Measurements from ENCODE around the gene CMIP.

Gene CMIP

DNA sequence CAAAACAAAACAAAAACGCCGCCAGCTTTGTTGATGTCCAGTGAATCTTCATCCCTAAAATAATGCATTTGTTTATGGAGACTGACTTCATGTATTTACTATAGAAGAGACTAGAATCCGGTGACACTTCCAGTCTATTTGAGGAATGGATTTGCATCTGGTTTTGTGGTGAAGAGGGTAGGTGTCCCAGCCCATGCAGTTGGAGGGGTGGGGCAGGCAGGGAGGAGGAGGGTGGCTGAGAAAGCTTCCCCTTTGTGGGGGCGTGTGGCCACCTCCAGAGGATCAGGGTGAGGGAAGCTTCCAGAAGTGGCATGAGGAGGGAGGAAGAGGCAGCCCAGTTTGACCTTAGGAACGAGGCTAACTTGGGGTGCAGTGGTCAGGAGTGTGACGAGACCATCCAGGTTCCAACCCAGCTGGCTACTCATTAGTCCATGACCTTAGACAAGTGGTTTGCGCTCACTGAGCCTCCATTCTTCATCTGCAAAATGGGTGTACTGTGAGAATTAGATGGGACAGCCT is 69.5 kb downstream of the CMIP start:
- H3K4me3 ChIP-seq (ENCODE audit: low read length) = no peak overlapping the region
- DNase-seq (ENCODE audit: low read depth) = no peak
- TF ChIP-seq, protein P1, sequence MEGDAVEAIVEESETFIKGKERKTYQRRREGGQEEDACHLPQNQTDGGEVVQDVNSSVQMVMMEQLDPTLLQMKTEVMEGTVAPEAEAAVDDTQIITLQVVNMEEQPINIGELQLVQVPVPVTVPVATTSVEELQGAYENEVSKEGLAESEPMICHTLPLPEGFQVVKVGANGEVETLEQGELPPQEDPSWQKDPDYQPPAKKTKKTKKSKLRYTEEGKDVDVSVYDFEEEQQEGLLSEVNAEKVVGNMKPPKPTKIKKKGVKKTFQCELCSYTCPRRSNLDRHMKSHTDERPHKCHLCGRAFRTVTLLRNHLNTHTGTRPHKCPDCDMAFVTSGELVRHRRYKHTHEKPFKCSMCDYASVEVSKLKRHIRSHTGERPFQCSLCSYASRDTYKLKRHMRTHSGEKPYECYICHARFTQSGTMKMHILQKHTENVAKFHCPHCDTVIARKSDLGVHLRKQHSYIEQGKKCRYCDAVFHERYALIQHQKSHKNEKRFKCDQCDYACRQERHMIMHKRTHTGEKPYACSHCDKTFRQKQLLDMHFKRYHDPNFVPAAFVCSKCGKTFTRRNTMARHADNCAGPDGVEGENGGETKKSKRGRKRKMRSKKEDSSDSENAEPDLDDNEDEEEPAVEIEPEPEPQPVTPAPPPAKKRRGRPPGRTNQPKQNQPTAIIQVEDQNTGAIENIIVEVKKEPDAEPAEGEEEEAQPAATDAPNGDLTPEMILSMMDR (IDR thresholded peaks at IDR 0.05; ENCODE audit: insufficient read depth, low read depth, low read length, missing control alignments) = no peak

GRCh38 chr16:81514568-81515258 is 70.1 kb downstream of the CMIP start:
- TF ChIP-seq, protein P1 (IDR thresholded peaks at IDR 0.05; ENCODE audit: insufficient read depth, low read depth, low read length, missing control alignments) = no peak
- no peak for DNase-seq (ENCODE audit: low read depth)
- no peak overlapping the region for H3K4me3 ChIP-seq (ENCODE audit: low read length)

GRCh38 chr16:81515281-81515680 is 70.7 kb downstream of the CMIP start:
- no peak for DNase-seq (ENCODE audit: low read depth)
- no peak overlapping the region for H3K4me3 ChIP-seq (ENCODE audit: low read length)
- TF ChIP-seq, protein P1 (IDR thresholded peaks at IDR 0.05; ENCODE audit: insufficient read depth, low read depth, low read length, missing control alignments) = no peak

- H3K4me3 ChIP-seq (ENCODE audit: low read length) = no peak overlapping the region
- DNase-seq (ENCODE audit: low read depth) = no peak
- TF ChIP-seq, protein P1 (IDR thresholded peaks at IDR 0.05; ENCODE audit: insufficient read depth, low read depth, low read length, missing control alignments) = no peak
Observed at GRCh38 chr16:81515721-81516120, 71.1 kb downstream of the CMIP start.

GRCh38 chr16:81516478-81517149 is 72.0 kb downstream of the CMIP start:
- TF ChIP-seq, protein P1 (IDR thresholded peaks at IDR 0.05; ENCODE audit: insufficient read depth, low read depth, low read length, missing control alignments) = no peak
- DNase-seq (ENCODE audit: low read depth) = no peak
- H3K4me3 ChIP-seq (ENCODE audit: low read length) = no peak overlapping the region

DNA sequence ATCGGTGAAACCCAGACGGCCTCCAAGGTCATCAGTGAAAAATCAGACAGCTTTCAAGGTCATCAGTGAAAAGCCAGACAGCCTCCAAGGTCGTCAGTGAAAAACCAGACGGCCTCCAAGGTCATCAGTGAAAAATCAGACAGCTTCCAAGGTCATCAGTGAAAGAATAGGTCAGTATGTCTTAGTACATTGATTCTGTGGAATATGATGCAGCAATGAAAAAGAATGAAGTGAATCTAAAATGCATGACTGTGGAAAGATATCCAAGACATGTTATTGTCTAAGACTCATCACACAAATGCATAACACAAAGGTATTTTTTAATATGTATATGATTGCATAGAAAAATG is 72.5 kb downstream of the CMIP start:
- TF ChIP-seq, protein P1 (IDR thresholded peaks at IDR 0.05; ENCODE audit: insufficient read depth, low read depth, low read length, missing control alignments) = no peak
- DNase-seq (ENCODE audit: low read depth) = no peak
- H3K4me3 ChIP-seq (ENCODE audit: low read length) = no peak overlapping the region
